ENCODE results near the gene PRICKLE4.

PRICKLE4 gene

DNA sequence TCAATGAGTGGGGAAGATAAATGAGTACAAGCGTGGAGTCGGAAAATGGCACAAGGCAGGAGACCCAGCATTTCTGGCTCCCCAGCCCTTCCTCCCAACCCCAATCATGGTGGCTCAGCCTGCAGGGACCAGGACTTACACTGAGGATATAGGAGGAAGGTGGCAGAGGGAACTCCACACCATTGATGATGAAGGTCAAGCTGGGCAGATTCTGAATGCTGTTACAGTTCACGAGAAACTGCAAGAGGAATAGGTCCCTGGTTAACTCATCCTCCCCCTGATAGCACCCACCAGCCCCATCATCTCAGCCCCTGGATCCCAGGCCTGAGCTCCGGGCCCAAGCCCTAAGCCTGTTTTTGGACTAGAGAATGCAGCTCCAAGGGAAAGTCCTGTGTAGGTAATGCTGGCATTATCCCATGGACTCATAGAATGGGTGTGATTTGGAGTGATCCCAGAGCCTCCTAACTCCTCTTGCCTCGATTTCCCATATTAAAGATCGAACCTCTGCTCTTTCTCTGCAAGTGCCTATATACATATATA is 42.9 kb upstream of the PRICKLE4 start:
- TF ChIP-seq CTCF (IDR thresholded peaks at IDR 0.05; ENCODE audit: borderline replicate concordance, insufficient read depth, low read depth, low read length): no peak
- H3K4me3 ChIP-seq (ENCODE audit: low read depth, low read length): no peak overlapping the region

DNA sequence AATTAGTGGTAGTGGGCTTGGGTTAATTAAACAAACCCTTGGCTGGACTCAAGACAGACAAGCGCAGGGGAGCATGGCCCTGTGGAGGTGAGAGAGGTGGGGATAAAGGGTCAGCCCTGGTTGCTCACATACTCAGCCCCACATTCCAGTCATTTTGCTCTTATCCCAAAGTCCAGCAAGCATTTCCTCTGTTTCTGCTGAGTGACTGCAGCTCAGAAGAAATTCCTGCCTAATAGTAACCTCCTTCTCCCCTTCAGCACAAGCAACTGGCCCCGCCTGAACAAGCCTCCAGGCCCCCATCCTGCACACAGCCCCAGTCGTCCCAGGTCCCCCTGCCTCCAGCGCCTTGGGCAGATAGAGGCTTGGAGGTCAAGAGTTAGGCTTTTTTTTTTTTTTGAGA is 41.5 kb upstream of the PRICKLE4 start:
- TF ChIP-seq CTCF (IDR thresholded peaks at IDR 0.05; ENCODE audit: borderline replicate concordance, insufficient read depth, low read depth, low read length): no peak
- no peak overlapping the region for H3K4me3 ChIP-seq (ENCODE audit: low read depth, low read length)

DNA sequence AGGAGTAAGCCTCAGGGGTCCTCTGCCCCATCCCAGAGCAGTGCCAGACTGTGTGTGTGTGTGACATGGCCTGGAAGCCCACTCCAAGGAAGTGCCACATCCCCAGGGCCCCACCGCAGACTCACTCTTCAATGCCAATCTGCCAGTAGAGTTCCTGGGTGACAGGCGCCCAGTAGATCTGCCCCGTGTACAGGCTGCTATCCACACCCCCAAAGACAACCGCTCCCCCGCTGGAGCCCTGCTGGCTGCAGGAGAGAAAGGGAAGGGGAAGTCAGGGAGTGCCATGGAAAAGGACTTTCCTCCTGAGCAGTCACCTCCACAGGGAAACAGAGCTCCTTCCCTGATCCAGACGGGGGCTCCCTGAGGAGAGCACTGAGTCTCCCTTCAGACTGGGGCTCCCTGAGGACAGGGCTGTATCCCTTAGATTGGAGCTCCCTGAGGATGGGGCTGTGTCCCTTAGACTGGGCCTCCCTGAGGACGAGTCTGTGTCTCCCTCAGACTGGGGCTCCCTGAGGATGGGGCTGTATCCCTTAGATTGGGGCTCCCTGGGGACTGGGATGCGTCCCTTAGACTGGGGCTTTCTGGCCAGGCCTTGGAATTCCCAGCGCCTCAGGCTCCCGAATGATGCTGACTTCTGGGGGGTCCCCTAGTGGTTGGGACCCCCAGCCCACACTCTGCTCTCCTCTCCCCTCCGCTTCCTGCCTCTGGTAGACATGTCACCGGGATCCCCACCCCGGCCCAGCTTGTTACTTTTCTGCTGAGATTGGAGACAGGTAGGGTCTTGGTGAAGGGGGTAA is 40.0 kb upstream of the PRICKLE4 start:
- no peak for TF ChIP-seq CTCF (IDR thresholded peaks at IDR 0.05; ENCODE audit: borderline replicate concordance, insufficient read depth, low read depth, low read length)
- H3K4me3 ChIP-seq (ENCODE audit: low read depth, low read length): no peak overlapping the region

GRCh38 chr6:41741625-41742490 is 38.7 kb upstream of the PRICKLE4 start:
- no peak for TF ChIP-seq CTCF (IDR thresholded peaks at IDR 0.05; ENCODE audit: borderline replicate concordance, insufficient read depth, low read depth, low read length)
- H3K4me3 ChIP-seq (ENCODE audit: low read depth, low read length): no peak overlapping the region

GRCh38 chr6:41743406-41744235 is 37.0 kb upstream of the PRICKLE4 start:
- no peak for TF ChIP-seq CTCF (IDR thresholded peaks at IDR 0.05; ENCODE audit: borderline replicate concordance, insufficient read depth, low read depth, low read length)

DNA sequence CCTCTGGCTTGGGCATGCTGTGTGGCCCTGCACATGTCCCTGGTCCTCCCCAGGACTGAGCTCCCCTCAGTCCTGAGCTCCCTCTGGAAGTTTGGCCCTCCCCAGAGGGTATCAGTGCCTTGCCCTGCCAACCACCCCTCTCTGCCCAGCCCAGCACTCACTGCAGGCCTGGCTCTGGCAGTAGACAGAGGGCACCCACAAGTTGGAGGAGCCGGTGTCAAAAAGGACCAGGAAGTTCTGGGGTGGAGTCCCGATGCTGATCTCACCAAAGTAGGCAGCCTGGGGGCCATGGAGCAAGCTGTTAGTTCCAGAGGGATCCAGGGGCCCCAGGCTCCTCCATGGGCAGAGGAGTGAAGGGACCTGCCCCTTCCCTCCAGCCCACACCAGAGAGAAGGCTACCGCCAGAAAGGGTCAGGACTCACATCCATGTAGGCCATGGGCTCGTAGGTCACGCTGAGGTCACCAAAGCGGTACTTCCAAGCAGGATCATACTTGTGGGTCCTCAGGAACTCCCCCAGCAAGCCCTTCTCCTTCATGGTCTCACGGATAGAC is 36.3 kb upstream of the PRICKLE4 start:
- no peak overlapping the region for H3K4me3 ChIP-seq (ENCODE audit: low read depth, low read length)
- no peak for TF ChIP-seq CTCF (IDR thresholded peaks at IDR 0.05; ENCODE audit: borderline replicate concordance, insufficient read depth, low read depth, low read length)

More at GRCh38 chr6:41743406-41744235, 37.0 kb upstream of the PRICKLE4 start:
- H3K4me3 ChIP-seq (ENCODE audit: low read depth, low read length): no peak overlapping the region

All from GM12875 (cell line).